Brain pericyte (primary cell): ENCODE measurements around the gene RNF213.
"Not testable (repeated sequence)": the region's sequence is repeated elsewhere in the genome, so short reads cannot be mapped to it uniquely, and the experiment has no call there.

Experiments
- DNase-seq: peaks from one replicate; pipeline ENCODE4 v3.0.0-alpha.2; 2012; ENCODE audit warnings: low read depth, low spot score

RNF213 gene

GRCh38 chr17:80318166-80318565 lies 57.5 kb downstream of the RNF213 start:
- no peak for DNase-seq

GRCh38 chr17:80319262-80319998 lies 58.8 kb downstream of the RNF213 start:
- DNase-seq = no peak

GRCh38 chr17:80319999-80320344 lies 59.3 kb downstream of the RNF213 start:
- no peak for DNase-seq

DNA sequence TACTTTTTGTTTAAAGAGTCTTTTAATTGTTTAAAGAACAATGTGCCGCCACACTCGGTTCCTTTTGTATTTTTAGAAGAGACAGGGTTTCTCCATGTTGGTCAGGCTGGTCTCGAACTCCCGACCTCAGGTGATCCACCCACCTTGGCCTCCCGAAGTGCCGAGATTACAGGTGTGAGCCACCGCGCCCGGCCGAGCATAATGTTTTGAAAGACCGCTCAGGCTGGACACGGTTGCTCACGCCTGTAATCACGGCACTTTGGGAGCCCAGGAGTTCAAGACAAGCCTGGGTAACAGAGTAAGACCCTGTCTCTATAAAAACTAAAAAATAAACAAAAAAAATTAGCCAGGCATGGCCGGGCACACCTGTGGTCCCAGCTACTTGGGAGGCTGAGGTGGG lies 59.8 kb downstream of the RNF213 start:
- no peak for DNase-seq

DNA sequence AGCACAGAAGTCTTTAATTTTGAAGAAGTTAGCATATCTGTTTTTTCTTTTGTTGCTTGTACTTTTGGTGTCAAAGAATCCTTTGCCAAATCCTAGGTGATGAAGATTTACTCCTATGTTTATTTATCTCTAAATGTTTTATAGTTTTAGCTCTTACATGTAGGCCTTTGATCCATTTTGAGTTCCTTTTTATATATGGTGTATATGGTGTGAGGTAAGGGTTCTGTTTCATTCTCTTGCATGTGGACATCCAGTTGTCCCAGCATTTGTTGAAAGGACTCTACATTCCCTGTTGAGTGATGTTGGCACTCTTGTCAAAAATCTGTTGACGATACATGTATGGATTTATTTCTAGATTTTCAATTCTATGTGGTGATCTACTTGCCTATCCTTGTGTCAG lies 62.2 kb downstream of the RNF213 start:
- DNase-seq = no peak

- no peak for DNase-seq
Observed at GRCh38 chr17:80323982-80324381, 63.3 kb downstream of the RNF213 start.

GRCh38 chr17:80327518-80327917 lies 66.9 kb downstream of the RNF213 start:
- no peak for DNase-seq

- DNase-seq = no peak
Observed at GRCh38 chr17:80328634-80329380, 68.2 kb downstream of the RNF213 start.

DNA sequence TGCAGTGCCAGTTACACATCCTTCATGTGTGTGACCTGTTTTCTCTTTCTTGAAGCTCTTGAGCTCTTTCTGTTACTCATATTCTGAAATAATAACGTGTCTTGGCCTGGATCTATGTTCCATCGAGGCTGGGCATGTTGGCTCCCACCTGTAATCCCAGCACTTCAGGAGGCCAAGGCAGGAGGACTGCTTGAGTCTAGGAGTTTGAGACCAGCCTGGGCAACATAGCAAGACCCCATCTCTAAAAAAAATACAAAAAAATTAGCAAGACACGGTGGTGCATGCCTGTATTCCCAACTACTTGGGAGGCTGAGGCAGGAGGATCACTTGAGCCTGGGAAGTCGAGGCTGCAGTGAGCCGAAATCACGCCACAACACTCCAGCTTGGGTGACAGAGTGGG lies 68.8 kb downstream of the RNF213 start:
- DNase-seq = not testable (repeated sequence)

DNA sequence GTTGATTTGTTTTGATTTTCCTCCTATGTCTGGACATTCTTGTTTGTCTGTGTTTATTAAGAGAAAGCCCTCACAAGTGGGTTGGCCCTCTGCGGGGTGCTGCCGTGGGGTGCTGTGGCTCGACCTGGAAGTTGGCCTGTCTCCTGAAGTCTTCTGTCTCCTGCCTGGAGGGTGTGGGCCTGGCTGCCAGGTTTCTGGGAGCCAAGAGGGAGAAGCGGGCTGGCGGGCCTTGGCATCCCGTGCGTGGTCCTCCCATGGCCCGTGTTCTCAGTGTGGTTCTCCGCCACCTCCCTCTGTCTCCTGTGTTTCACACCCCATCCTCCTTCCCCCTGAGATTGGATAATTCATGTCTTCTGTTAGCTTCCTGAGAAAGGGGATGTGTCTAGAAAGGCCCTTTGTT lies 69.6 kb downstream of the RNF213 start:
- no peak for DNase-seq

DNA sequence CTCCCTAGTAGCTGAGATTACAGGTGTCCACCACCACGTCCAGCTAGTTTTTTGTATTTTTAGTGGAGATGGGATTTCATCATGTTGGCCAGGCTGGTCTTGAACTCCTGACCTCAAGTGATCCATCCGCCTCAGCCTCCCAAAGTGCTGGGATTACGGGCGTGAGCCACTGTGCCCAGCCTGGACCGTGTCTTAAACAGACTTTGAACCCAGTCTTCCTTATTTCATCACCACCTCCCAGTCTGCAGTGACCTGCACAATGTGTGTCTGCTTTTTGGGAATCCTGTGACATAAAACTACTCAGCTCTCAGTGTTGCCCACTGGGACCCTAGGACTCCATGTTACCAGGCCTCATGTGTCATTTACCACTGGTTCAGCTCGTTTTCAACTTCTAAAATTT lies 70.3 kb downstream of the RNF213 start:
- DNase-seq = not testable (repeated sequence)

- DNase-seq = no peak
Observed at GRCh38 chr17:80331820-80332219, 71.2 kb downstream of the RNF213 start.

DNA sequence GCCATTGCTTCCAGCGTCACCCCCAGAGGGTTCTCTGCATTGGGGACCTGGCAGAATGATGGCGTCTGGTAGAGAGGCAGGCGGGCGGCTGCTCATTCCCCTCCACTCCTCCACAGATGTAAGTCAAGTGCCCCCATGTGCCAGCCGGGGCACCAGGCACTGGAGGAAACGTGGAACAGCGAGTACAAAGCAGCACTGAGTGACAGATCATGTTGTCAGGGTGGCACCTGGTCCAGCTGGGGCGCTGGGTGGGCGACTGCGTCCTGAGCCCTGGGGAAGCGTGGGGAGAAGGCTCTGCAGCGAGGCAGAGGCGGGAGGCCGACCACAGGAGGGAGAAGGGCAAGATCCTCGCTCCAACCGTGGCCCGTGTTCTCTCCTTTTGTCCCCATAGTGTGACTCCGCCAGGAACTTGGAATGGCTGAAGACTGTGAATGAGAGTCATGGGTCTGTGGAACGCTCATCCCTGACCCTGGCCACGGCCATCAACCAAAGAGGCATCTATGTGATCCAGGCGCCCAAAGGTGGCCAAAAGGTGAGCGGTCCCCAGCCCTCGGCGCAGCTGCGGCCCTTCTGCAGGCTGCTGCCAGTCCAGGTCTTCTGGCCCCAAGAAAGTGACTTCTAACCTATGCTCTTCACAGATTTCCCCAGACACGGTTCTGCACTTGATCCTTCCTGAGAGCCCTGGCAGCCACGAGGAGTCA lies 76.7 kb downstream of the RNF213 start:
- no peak for DNase-seq

GRCh38 chr17:80339118-80339517 lies 78.5 kb downstream of the RNF213 start:
- no peak for DNase-seq

DNA sequence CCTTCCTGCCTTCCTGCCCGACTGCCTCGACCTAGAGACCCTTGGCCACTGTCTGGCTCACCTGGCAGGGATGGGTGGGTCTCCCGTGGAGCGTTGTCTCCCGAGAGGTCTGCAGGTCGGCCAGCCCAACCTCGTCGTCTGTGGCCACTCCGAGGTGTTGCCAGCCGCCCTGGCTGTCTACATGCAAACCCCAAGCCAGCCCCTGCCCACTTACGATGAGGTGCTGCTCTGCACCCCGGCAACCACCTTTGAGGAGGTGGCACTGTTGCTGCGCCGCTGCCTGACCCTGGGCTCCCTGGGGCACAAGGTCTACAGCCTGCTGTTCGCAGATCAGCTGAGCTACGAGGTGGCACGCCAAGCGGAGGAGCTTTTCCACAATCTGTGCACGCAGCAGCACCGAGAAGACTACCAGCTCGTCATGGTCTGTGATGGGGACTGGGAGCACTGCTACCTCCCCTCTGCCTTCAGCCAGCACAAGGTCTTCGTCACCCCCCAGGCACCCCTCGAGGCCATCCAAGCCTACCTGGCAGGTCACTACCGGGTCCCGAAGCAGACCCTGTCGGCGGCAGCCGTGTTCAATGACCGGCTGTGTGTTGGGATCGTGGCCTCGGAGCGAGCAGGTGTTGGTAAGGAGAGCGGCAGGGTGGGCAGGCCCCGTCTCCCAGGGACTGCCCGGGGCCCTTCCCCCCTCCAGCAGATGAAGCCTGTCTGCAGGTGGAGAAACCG lies 79.2 kb downstream of the RNF213 start:
- no peak for DNase-seq

DNA sequence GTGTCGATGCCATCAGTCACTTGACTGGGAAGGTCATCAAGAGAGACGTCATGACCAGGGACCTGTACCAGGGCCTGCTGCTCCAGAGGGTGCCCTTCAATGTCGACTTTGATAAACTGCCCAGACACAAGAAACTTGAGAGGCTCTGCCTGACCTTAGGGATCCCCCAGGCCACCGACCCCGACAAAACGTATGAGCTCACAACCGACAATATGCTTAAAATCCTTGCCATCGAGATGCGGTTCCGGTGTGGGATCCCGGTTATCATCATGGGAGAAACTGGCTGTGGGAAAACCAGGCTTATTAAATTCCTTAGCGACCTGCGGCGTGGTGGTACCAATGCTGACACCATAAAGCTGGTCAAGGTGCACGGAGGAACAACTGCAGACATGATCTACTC lies 84.7 kb downstream of the RNF213 start:
- no peak for DNase-seq

- no peak for DNase-seq
Observed at GRCh38 chr17:80345841-80346497, 85.3 kb downstream of the RNF213 start.

DNA sequence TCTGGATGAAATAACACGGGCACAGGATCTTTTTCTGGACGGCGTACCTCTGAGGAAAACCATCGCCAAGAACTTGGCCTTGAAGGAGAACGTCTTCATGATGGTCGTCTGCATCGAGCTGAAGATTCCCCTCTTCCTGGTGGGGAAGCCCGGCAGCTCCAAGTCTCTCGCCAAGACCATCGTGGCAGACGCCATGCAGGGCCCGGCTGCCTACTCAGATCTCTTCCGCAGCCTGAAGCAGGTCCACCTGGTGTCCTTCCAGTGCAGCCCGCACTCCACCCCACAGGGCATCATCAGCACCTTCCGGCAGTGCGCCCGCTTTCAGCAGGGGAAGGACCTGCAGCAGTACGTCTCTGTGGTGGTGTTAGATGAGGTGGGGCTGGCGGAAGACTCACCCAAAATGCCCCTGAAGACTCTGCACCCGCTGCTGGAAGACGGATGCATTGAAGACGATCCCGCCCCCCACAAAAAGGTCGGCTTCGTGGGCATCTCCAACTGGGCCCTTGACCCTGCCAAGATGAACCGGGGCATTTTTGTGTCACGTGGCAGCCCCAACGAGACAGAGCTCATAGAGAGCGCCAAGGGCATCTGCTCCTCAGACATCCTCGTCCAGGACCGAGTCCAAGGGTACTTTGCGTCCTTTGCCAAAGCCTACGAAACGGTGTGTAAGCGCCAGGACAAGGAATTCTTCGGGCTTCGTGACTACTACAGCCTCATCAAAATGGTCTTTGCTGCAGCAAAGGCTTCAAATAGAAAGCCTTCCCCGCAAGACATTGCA lies 86.0 kb downstream of the RNF213 start:
- no peak for DNase-seq

GRCh38 chr17:80347536-80347935 lies 86.9 kb downstream of the RNF213 start:
- no peak for DNase-seq

DNA sequence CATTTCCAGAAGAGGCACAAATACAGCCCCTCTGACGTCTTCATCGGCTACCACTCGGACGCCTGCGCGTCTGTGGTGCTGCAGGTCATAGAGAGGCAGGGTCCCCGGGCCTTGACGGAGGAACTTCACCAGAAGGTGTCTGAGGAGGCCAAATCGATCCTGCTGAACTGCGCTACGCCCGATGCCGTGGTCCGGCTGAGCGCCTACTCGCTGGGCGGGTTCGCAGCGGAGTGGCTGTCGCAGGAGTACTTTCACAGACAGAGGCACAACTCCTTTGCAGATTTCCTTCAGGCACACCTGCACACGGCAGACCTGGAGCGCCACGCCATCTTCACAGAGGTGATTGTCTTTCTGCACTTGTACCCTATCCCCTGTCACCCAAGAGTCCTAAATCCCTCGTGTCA lies 87.3 kb downstream of the RNF213 start:
- DNase-seq = no peak
